ENCODE measurements around the gene PFKFB3.

GRCh38 chr10:6191147-6191546 is 11.6 kb upstream of the PFKFB3 start:
- no peak for TF ChIP-seq CTCF (IDR thresholded peaks at IDR 0.05; ENCODE audit: poor library complexity)
- TF ChIP-seq EZH2phosphoT487 (IDR thresholded peaks at IDR 0.05; ENCODE audit: low read depth, severe bottlenecking, unreplicated experiment), result no peak
- no peak for TF ChIP-seq EZH2 (IDR thresholded peaks at IDR 0.05; ENCODE audit: borderline replicate concordance)
